IPS-15b (cell line): Measurements from ENCODE around the gene TAGLN.
A peak's percentile ranks its signal among the peaks of the same experiment; 100 is the strongest.

ENCODE experiments used
- H3K27me3 ChIP-seq: one replicate; pipeline ENCODE4 v1.6.1; 2013; ENCODE audit warnings: low read length; ENCODE audit not compliant: control insufficient read depth, insufficient read depth
- H3K36me3 ChIP-seq: one replicate; pipeline ENCODE4 v1.6.1; 2013; ENCODE audit warnings: low read length; ENCODE audit not compliant: control insufficient read depth, insufficient read depth
- H3K4me1 ChIP-seq: one replicate; pipeline ENCODE4 v1.6.1; 2013; ENCODE audit warnings: mild to moderate bottlenecking, low read length; ENCODE audit not compliant: control insufficient read depth, insufficient read depth
- H3K4me3 ChIP-seq: one replicate; pipeline ENCODE4 v1.5.1; 2013; ENCODE audit warnings: low read depth, low read length
- H3K9ac ChIP-seq: one replicate; pipeline ENCODE4 v1.6.1; 2013; ENCODE audit warnings: low read depth, mild to moderate bottlenecking, low read length
- H3K9me3 ChIP-seq: one replicate; pipeline ENCODE4 v1.6.1; 2013; ENCODE audit warnings: mild to moderate bottlenecking, low read length; ENCODE audit not compliant: control insufficient read depth, insufficient read depth

Gene TAGLN

DNA sequence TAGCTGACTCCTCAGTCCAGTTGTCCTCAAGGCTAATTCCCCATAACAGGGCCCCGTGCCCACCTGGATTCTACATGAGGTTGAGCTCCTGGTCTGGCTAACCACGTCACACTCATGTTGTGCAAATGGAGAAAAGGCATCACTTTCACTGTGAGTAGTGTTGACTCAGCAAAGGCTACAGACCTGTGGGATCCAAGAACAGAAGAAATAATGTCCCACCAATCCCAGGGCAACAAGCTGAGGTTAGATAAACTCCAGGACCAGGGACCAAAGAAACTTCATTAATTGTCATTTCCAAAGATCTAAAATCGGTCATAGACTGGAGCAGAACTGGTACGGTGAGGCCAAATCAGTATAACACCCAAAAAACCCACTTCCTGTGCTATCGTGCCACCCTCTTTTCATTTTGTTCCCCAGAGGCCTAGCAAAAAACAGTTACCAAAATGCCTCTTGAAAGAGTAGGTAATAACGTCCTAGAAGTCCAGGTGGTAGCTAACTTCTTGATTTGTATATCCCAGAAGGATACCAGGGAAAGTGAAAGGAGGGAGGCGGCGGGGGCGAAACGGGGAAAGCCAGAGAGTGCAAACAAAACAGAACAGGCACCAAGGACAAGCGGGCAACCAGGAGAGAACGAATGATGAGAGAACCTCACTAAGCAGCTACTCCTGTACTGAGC is 31.3 kb downstream of the TAGLN start:
- H3K9me3 ChIP-seq: no peaks in the 10 kb centered on the region
- peaks cover 25% of the 10 kb centered on the region for H3K36me3 ChIP-seq
- H3K27me3 ChIP-seq: no peaks in the 10 kb centered on the region
- H3K4me1 ChIP-seq: peaks cover 5% of the 10 kb centered on the region
- no peak overlapping the region for H3K4me3 ChIP-seq
- peak overlapping the region; percentile 24 for H3K9ac ChIP-seq

DNA sequence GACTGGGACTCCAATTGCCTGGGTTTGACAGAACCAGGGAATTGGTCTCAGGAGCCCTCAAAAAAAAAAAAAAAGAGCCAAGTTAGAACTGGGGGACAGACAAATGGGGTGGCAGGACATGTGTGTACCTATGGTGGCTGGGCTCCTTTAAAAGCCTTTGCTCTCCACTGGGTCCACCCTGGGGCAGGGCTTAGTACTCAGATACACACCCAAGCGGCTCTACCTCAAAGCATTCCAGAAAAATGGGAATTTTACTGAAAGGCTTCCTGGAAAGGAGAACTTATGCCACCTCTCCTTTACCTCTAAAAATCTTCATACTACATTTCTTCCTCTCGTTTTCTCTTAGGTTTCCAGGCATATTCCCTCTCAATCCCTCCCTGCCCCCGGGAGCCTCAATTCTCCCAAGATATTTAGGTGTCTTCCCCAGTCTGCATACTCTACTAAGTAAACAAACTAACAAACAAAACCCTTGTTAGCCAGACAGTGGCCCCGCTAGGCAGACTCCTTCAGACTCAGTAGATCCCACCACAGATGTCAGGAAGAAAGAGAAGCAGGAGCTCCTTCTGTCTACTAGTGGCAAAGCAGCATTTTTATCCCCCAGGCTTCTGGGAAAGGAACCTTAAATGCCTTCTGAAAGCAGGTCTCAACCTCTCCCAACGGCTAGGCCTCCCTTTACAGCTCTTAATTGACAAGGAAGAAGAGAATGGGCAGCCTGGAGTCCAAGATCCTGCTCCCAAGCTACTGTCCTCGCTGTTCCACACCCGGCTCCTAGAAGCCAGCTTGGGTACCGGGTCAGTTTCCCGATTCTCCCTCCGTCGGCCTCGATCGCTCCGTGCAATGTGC is 32.0 kb downstream of the TAGLN start:
- peak overlapping the region; percentile 70 for H3K9ac ChIP-seq
- peaks cover 25% of the 10 kb centered on the region for H3K36me3 ChIP-seq
- H3K4me3 ChIP-seq: peak overlapping the region; percentile 97
- H3K9me3 ChIP-seq: no peaks in the 10 kb centered on the region
- peaks cover 5% of the 10 kb centered on the region for H3K4me1 ChIP-seq
- H3K27me3 ChIP-seq: no peaks in the 10 kb centered on the region

DNA sequence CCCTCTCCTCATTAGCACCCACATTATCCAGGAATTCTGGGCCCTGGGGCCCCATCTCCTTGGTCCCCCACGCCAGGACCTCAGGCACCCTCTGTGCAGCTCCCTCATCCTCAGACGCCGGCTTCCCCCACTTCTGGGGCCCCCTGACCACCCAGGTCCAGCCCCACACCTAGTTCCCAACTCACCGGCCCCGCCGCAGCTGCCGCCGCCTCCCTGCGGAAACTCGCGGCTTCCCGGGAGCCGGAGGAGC is 32.6 kb downstream of the TAGLN start, which contains the start of gene PCSK7:
Gene PCSK7, minus strand, starts transcription at position 232 of the 250 bp plus-strand sequence. CDS start 2,229 bp downstream, outside the sequence.
- no peaks in the 10 kb centered on the region for H3K9me3 ChIP-seq
- no peaks in the 10 kb centered on the region for H3K27me3 ChIP-seq
- H3K9ac ChIP-seq: peak within 1 kb of the TSS; percentile 87
- peak within 1 kb of the TSS; percentile 97 for H3K4me3 ChIP-seq
- H3K36me3 ChIP-seq: peaks cover 24% of the 10 kb centered on the region
- peaks cover 5% of the 10 kb centered on the region for H3K4me1 ChIP-seq

GRCh38 chr11:117232092-117232878 is 33.1 kb downstream of the TAGLN start, which contains the start of gene RNF214:
Gene RNF214, plus strand, starts transcription at chr11:117232671. Its CDS starts 1,602 bp downstream, at chr11:117234273.
- no peaks in the 10 kb centered on the region for H3K9me3 ChIP-seq
- H3K9ac ChIP-seq: peak within 1 kb of the TSS; percentile 87
- H3K4me3 ChIP-seq: peak within 1 kb of the TSS; percentile 97
- H3K27me3 ChIP-seq: no peaks in the 10 kb centered on the region
- H3K36me3 ChIP-seq: peaks cover 19% of the 10 kb centered on the region
- peaks cover 5% of the 10 kb centered on the region for H3K4me1 ChIP-seq

GRCh38 chr11:117232911-117233409 is 33.8 kb downstream of the TAGLN start:
- H3K4me1 ChIP-seq: peaks cover 5% of the 10 kb centered on the region
- H3K27me3 ChIP-seq: no peaks in the 10 kb centered on the region
- no peaks in the 10 kb centered on the region for H3K9me3 ChIP-seq
- peak overlapping the region; percentile 78 for H3K4me3 ChIP-seq
- H3K36me3 ChIP-seq: peaks cover 17% of the 10 kb centered on the region
- H3K9ac ChIP-seq: peak overlapping the region; percentile 74

DNA sequence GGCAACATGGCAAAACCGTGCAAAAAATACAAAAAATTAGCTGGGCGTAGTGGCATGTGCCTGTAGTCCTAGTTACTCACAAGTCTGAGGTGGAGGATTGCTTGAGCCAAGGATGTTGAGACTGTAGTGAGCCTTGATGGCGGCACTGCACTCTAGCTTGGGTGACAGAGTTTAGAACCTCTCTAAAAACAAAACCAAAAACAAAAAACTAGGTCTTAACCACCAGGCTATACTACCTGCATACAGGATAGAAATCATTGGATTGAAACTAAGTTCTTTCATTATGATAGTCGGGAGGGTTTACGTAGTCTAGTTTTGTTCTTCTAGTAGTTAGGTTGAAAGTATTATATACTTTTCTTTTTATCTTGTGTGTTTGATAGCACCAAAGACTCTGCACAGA is 39.1 kb downstream of the TAGLN start:
- H3K9ac ChIP-seq: no peak overlapping the region
- H3K27me3 ChIP-seq: no peaks in the 10 kb centered on the region
- H3K4me3 ChIP-seq: no peak overlapping the region
- no peaks in the 10 kb centered on the region for H3K9me3 ChIP-seq
- peaks cover 4% of the 10 kb centered on the region for H3K36me3 ChIP-seq
- peaks cover 5% of the 10 kb centered on the region for H3K4me1 ChIP-seq

DNA sequence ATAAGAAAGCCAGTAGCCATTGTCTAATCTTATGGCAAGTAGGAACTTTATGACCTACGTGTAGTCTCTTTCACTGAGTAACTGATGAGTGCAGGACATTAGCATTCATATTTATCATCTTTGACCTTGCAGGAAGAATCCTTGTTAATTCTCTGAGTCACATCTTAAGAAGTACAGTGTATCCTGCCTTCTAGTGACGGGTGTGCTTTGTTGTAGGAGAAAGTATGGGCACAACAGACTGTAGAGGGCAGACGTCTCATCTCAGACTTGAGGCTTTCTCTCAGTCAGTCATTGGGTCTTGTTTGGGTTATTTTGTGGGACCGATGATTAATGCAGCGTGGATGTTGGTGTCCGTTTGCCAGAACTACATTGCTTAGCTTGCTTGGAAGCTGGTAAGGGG is 40.1 kb downstream of the TAGLN start:
- H3K36me3 ChIP-seq: peaks cover 11% of the 10 kb centered on the region
- no peaks in the 10 kb centered on the region for H3K4me1 ChIP-seq
- H3K27me3 ChIP-seq: no peaks in the 10 kb centered on the region
- no peak overlapping the region for H3K9ac ChIP-seq
- H3K4me3 ChIP-seq: no peak overlapping the region
- H3K9me3 ChIP-seq: no peaks in the 10 kb centered on the region

DNA sequence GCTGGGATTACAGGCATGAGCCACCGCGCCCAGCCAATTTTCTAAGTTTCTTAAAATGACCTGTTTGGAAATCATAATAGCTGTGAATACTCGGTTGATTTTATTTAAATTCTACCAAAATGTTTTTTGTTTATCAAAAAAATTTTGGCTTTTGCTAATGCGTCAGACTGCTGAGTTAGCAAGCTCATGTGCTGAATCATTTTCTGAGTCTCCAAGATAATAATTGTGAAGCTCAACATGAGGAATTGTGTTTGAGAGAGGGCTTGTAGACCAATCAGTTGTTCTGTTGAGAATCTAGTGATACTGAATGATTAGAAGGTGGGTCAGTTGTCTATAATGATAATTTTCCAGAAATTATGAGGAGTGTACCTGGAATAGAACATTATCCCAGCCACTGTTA is 49.2 kb downstream of the TAGLN start:
- H3K27me3 ChIP-seq: no peaks in the 10 kb centered on the region
- H3K4me1 ChIP-seq: no peaks in the 10 kb centered on the region
- H3K9ac ChIP-seq: no peak overlapping the region
- no peak overlapping the region for H3K4me3 ChIP-seq
- peaks cover 8% of the 10 kb centered on the region for H3K36me3 ChIP-seq
- H3K9me3 ChIP-seq: no peaks in the 10 kb centered on the region

GRCh38 chr11:117249571-117249970 is 50.4 kb downstream of the TAGLN start:
- Histone ChIP-seq H3K36me3 (no peaks in the 10 kb centered on the region), H3K9me3 (no peaks in the 10 kb centered on the region), H3K27me3 (no peaks in the 10 kb centered on the region), H3K4me1 (no peaks in the 10 kb centered on the region), H3K9ac (no peak overlapping the region), H3K4me3 (no peak overlapping the region)

DNA sequence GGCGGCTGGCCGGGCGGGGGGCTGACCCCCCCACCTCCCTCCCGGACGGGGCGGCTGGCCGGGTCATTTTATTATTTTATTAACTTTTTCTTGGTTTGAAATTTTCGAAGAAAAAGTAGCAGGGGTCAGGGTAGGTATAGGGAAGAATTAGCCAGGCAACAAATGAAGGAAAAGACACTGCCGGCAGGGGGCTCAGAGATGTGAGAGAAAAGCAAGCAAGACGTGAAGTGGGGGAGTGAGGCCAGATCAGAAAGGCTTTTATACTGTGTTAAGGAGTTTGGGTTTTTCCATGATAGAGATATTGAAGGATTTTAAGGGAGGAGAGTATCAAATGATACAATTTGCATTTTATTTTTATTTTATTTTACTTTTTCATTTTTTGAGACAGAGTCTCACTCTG is 52.3 kb downstream of the TAGLN start:
- no peaks in the 10 kb centered on the region for H3K9me3 ChIP-seq
- no peaks in the 10 kb centered on the region for H3K27me3 ChIP-seq
- no peaks in the 10 kb centered on the region for H3K4me1 ChIP-seq
- H3K36me3 ChIP-seq: peaks cover 3% of the 10 kb centered on the region
- no peak overlapping the region for H3K9ac ChIP-seq
- no peak overlapping the region for H3K4me3 ChIP-seq

DNA sequence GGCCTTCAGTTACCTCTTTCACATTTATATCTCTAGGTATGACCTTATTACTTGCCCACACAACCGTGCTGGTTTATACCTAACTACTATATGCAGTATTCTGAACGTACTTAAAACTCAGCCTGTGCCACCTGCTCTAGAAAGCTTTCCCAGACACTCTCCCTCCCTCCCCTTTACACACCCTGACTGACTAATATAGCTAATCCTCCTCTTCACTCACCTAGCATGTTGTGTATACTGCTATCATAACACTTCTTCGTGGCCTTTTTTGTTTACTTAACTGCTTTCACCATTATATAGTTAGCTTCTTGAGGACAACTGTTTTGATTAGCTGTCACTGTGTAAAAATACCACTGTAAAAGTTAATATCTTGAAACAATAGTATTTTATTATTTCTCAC is 56.8 kb downstream of the TAGLN start:
- Histone ChIP-seq H3K4me1 (no peaks in the 10 kb centered on the region), H3K27me3 (no peaks in the 10 kb centered on the region), H3K9me3 (no peaks in the 10 kb centered on the region), H3K36me3 (peaks cover 3% of the 10 kb centered on the region), H3K9ac (no peak overlapping the region), H3K4me3 (no peak overlapping the region)
